AG04450 (cell line): Measurements from ENCODE around the gene CHRNE. TPM values are rescaled to one million over a fixed set of nuclear protein-coding genes. Genes with fewer than 3 reads are reported as not detected.
A peak's percentile ranks its signal among the peaks of the same experiment; 100 is the strongest.

Experiments used
- CTCF ChIA-PET: fragments of 300-600, 350-600 bp; formaldehyde crosslinking; extraction: SDS; loops from one replicate; lab custom pipeline; 2022; ENCODE audit warnings: antibody characterized with exemption, inconsistent platforms; lab: Charles Lee
- POLR2A ChIA-PET: fragments of 350-600 bp; formaldehyde crosslinking; extraction: SDS; loops from one replicate; lab custom pipeline; 2021; ENCODE audit warnings: antibody characterized with exemption, inconsistent platforms; lab: Yijun Ruan, JAX
- DNase-seq: peaks from one replicate; pipeline ENCODE4 v3.0.0-alpha.2; 2011; ENCODE audit warnings: low read depth, low spot score
- H3K27ac ChIP-seq: one replicate; pipeline ENCODE4 v1.5.1; 2012; ENCODE audit warnings: low read depth, low read length, control low read depth
- H3K27me3 ChIP-seq: one replicate; pipeline ENCODE4 v1.6.0; 2012; ENCODE audit warnings: low read length; ENCODE audit not compliant: control insufficient read depth, insufficient read depth
- H3K4me3 ChIP-seq: 2 replicates; pipeline ENCODE4 v1.5.1; 2011; ENCODE audit warnings: mild to moderate bottlenecking, low read depth, low read length, control low read depth
- H3K9me3 ChIP-seq: 2 replicates; pipeline ENCODE4 v1.5.1; 2012; ENCODE audit warnings: low read length; ENCODE audit not compliant: control insufficient read depth, insufficient read depth
- CTCF ChIP-seq: IDR thresholded peaks from 2 replicates; pipeline ENCODE4 v1.5.1; 2011; ENCODE audit warnings: low read depth, low read length, control low read depth, inconsistent platforms
- polyA plus RNA-seq: library from polyadenylated mRNA; depleted of rRNA; stranded (reverse); fragments of >200 nt; gene quantifications from 2 replicates; pipeline ENCODE4 v1.2.3, GENCODE V29; 2011

The CHRNE gene
- polyA plus RNA-seq, 1 experiment: 0.19 TPM

DNA sequence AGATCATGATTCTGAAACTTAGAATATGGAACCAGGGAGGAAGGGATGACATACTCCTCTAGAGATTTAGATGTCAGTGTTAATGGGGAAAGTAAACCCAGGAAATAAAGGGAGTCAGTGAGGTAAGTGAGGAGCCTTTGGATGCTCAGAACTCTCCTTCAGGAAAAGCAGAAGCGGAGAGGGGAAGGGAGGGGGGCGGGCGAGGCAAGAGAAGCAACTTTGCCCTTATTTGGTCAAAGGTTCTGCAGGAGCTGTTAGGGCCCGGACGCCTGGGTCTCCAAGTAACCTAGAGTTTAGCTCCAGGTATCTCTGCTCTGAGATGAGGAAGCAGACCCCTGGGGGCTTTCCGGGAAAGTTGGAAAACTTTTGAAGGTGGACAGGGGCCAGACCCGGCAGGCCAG lies 44.1 kb upstream of the CHRNE start:
- DNase-seq: no peak
- Histone ChIP-seq H3K9me3 (peaks cover 3% of the 10 kb centered on the region; the same call in 1 of the 2 replicates), H3K27ac (peak overlapping the region; percentile 93), H3K4me3 (peak overlapping the region; percentile 99), H3K27me3 (no peaks in the 10 kb centered on the region)
- TF ChIP-seq CTCF: no peak
- CTCF ChIA-PET: interaction anchor here (0.6 kb wide), 1 partner anchor 115 kb away, joined by 5 read pairs; no protein-coding TSS in a partner anchor
- POLR2A ChIA-PET: interaction anchor here (0.8 to 9.1 kb wide), 3 partner anchors 20 to 232 kb away, joined by 6 to 128 read pairs (median 11); partner anchors contain the start of genes INCA1, KIF1C and SPAG7

- Histone ChIP-seq H3K27me3 (no peaks in the 10 kb centered on the region), H3K9me3 (peaks cover 3% of the 10 kb centered on the region; the same call in 1 of the 2 replicates), H3K4me3 (peak overlapping the region; percentile 99), H3K27ac (no peak overlapping the region)
- no peak for TF ChIP-seq CTCF
- POLR2A ChIA-PET: interaction anchor here (9.1 kb wide), 1 partner anchor 21 kb away, joined by 128 read pairs; the partner anchor contains the start of gene SPAG7
- no peak for DNase-seq
- CTCF ChIA-PET: interaction anchor here (0.6 kb wide), 2 partner anchors 42 to 115 kb away, joined by 3 to 5 read pairs; no protein-coding TSS in a partner anchor
These were observed 43.5 kb upstream of the CHRNE start for GRCh38 chr17:4946312-4946976.

- ChIA-PET POLR2A (interaction anchor here (9.1 kb wide), 1 partner anchor 21 kb away, joined by 128 read pairs; the partner anchor contains the start of gene SPAG7), CTCF (interaction anchor here (0.6 kb wide), 1 partner anchor 42 kb away, joined by 3 read pairs; no protein-coding TSS in a partner anchor)
- Histone ChIP-seq H3K4me3 (peak overlapping the region; percentile 99), H3K27me3 (no peaks in the 10 kb centered on the region), H3K9me3 (peaks cover 3% of the 10 kb centered on the region; the same call in 1 of the 2 replicates), H3K27ac (peak overlapping the region; percentile 82)
- no peak for TF ChIP-seq CTCF
- DNase-seq: no peak
These were observed 43.0 kb upstream of the CHRNE start for GRCh38 chr17:4945944-4946280.

DNA sequence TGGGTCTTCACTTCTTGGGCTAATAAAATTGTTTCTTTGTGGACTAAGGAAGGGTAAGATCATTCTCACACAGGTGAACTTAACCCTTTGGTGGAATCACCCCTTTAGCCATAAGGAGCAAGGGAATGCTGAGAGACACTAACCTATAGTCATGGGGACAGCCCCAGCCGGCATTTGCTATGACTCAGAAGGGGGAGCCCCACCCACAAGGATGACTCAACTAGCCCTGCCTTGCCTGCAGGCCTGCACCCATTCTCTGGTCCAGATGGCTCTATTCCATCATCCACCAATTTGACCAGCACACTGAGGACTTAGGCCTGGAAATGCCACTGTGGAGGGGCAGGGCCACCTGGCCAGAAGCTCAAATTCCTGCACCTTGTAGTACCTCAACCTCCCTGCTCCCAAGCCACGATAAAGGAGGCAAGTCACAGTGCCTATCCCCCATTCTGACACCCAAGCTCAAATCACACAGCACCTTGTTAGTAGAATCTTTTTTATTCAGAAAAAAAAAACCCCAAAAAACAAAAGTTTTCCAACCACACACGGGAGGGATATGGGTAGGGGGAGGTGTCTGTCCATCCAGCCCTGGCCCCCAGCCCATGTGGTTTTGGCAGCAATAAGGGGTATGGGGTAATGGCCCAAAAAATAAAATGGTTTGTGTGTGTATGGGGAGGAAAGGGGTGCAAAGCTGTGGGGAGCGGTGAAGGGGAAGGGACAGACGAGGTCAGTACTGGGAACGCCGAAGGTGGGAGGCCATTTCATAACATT lies 42.5 kb upstream of the CHRNE start:
- H3K4me3 ChIP-seq: peak overlapping the region; percentile 99
- CTCF ChIA-PET: interaction anchor here (0.9 to 1.1 kb wide), 2 partner anchors 37 to 42 kb away, joined by 3 to 4 read pairs; partner anchors contain the start of gene CAMTA2

More for the DNA sequence above, 42.5 kb upstream of the CHRNE start:
- POLR2A ChIA-PET: interaction anchor here (9.1 kb wide), 1 partner anchor 22 kb away, joined by 128 read pairs; the partner anchor contains the start of gene SPAG7
- peak; percentile 75 for DNase-seq
- H3K27me3 ChIP-seq: no peaks in the 10 kb centered on the region
- H3K27ac ChIP-seq: peak overlapping the region; percentile 82
- peaks cover 3% of the 10 kb centered on the region; the same call in 1 of the 2 replicates for H3K9me3 ChIP-seq
- no peak for TF ChIP-seq CTCF
